HL-60 (cell line): ENCODE results near the gene PRRG1.
"Not testable (repeated sequence)": the region's sequence is repeated elsewhere in the genome, so short reads cannot be mapped to it uniquely, and the experiment has no call there.

ENCODE experiments used
- POLR2AphosphoS5 ChIP-seq: IDR thresholded peaks from 2 replicates; pipeline ENCODE4 v1.6.1; 2012; ENCODE audit warnings: low read depth
- TF ChIP-seq, protein P1 (sequence below): IDR thresholded peaks from one replicate; pipeline ENCODE4 v1.5.1; 2011; ENCODE audit warnings: low read length, control low read depth, inconsistent platforms; ENCODE audit not compliant: insufficient read depth

GRCh38 chrX:37460285-37460684 is 111.1 kb downstream of the PRRG1 start:
- TF ChIP-seq, protein P1, sequence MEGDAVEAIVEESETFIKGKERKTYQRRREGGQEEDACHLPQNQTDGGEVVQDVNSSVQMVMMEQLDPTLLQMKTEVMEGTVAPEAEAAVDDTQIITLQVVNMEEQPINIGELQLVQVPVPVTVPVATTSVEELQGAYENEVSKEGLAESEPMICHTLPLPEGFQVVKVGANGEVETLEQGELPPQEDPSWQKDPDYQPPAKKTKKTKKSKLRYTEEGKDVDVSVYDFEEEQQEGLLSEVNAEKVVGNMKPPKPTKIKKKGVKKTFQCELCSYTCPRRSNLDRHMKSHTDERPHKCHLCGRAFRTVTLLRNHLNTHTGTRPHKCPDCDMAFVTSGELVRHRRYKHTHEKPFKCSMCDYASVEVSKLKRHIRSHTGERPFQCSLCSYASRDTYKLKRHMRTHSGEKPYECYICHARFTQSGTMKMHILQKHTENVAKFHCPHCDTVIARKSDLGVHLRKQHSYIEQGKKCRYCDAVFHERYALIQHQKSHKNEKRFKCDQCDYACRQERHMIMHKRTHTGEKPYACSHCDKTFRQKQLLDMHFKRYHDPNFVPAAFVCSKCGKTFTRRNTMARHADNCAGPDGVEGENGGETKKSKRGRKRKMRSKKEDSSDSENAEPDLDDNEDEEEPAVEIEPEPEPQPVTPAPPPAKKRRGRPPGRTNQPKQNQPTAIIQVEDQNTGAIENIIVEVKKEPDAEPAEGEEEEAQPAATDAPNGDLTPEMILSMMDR: not testable (repeated sequence)
- TF ChIP-seq POLR2AphosphoS5: not testable (repeated sequence)
